Ramos (cell line): ENCODE measurements around the gene RETN.

Experiments used
- in situ Hi-C: fragments of 300-500 bp; cut with MboI; formaldehyde crosslinking; loops from one replicate; pipeline ENCODE4 v1.14.3; 2022; ENCODE audit warnings: low sequenced_read_pairs; ENCODE audit not compliant: unreplicated experiment

RETN gene

DNA sequence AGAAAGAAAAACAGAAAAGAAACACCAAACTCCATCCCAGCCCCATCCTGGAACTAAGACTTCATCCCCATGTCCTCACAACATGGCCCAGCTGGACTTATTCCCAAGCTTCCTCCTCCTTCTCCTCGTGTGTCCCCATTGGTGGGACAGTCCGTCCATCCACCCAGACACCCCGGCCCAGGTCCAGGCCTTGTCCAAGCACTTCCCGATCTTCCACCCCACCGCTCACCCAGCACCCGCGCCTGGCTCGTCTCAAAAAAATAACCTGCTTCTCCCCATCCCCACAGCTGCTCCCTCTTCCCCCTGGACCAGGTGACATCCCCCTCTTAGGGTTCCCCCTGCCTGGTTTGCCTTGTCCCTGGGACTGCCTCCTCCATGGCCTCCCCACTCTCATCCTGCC, 34.5 kb downstream of the RETN start:
- in situ Hi-C loops = no loop called here

DNA sequence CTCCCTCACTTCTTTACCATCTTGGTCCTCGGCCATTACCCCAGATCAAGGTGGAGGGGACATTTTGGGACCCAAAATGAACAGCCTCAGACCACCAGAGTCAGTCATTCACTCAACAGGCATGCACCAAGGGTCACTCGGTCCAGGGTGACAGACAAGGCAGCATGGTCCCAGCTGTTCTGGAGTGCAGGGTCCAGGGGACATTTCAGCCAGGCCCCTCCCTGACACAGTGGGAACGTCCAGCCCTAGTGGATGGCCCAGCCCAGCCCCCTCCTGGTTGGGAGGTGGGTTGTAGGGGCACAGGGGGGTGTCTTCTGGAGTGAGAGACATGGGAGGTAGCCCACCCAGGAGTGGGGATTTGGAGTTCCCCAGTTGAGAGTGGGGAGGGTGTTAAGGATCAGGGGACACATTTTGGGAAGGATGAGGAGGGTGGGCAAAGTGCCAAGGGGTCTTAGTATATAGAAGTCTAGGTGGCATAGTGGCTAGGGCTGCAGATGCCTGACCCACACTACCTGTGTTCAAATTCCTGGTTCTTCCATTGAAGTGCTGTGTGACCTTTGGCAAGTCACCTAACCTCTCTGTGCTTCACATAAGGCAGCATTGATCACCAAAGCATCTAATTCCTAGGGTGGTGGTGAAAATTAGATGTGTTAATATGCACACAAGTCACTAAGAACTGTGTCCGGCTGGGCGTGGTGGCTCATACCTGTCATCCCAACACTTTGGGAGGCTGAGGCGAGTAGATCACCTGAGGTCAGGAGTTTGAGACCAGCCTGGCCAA, 35.6 kb downstream of the RETN start:
- in situ Hi-C loops = no loop called here

DNA sequence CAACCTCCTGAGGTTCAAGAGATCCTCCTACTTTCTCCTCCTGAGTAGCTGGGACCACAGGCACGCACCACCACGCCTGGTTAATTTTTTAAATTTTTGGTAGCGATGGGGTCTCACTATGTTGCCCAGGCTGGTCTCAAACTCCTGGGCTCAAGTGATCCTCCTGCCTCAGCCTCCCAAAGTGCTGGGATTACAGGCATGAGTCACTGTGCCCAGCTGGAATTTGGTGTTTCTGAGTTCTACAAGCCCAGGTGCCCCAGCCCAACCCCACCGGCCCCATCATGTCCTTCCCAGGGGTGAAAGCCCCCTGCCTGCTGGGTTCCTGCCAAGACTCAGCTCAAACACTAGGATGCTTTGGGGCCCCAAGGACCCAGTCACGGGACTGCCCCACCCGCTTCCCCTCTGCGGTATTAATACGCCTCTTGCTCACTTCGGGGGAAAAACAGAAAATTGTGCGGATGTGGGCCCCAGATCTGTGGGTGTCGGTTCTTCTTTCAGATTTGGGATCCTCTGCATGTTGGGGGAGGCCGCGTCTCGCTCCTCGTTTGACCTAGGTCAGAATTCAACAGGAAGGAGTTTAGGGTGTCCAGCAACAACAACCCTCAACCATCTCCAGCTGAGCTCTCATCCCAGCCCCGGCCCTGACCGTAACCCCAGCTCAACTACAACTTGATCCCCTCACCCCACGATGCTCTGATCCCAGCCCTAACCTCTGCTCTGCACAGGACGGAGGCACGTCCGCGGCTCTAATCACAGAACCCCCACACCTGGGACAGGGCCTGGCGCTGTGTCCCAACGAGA, 36.7 kb downstream of the RETN start:
- in situ Hi-C loops = no loop called here

DNA sequence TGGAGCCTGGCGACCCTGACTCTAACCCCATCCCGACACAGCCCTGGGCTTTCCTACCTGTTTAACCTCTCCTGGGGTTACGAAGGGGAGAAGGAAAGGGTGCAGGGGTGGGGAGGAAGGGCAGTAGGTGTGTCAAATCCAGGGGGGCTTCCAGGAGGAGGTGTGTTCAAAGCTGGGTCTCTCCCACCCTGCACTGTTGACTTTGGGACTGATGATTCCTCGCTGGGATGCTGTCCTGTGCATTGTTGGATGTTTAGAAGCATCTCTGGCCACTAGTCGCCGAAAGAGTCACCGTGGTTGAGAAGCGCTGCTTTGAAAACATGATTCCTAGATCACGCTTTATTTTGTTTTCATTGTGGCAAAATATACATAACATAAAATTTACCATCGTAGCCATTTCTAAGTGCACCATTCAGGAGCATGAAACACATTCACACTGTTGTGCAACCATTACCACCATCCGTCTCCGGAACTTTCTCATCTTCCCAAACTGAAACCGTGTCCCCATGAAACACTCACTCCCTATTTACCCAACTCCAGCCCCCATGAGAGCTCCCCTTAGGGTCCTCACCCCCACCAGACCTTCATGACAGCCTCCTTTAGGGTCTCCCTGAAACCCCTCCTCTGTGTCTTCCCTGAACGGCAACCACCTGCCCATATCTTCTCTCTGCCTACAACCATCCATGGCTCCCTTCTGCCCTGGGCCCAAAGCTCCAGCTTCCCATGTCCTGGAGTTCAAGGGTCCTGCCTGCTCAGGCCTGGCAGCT, 37.5 kb downstream of the RETN start:
- in situ Hi-C loops = no loop called here

DNA sequence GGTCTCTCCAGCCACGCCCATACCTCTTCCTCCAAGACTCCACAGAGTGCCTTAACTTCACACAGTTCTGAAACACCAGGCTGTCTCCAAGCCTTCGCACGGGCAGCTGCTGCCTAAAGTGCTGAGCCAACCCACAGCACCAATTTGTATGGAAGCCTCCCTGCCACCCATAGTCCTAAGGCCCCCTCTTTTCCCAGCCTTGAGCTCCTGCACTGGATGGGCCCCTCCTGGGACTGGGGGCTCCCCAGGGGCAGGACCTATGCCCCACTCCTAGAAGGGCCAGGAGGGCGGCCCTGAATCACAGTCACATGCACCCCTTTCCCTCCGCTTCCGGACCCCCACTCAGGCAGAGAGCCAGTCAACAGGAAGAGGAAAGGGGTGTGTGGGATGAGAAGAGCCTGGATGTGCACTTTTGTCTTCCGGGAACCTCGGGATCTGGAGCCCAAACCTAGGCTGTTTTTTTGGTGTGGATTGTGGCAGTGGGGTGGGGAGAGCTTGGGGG, 38.2 kb downstream of the RETN start:
- in situ Hi-C loops = no loop called here

DNA sequence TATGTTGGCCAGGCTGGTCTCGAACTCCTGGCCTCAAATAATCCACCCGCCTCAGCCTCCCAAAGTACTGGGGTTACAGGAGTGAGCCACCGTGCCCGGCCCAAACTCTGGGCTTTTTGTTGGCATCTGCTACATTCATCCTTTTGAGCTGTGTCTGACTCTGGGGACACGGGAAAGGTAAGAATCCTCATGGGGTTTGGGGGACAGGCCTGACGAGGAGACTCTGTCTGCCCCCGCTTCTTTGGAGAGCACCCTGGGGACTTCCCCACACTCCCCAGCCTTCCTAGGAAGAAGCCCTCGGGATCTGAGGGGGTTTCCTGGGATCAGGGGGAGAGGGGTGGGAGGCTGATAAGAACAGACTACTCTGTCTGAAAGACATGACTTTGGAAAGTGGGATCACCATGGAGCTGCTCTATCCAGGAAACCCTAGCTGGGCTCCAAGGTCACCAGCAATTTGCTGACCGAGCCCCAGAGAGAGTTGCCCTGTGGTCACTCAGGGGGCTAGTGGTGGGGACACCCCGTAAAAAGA, 41.1 kb downstream of the RETN start:
- in situ Hi-C loops = no loop called here

DNA sequence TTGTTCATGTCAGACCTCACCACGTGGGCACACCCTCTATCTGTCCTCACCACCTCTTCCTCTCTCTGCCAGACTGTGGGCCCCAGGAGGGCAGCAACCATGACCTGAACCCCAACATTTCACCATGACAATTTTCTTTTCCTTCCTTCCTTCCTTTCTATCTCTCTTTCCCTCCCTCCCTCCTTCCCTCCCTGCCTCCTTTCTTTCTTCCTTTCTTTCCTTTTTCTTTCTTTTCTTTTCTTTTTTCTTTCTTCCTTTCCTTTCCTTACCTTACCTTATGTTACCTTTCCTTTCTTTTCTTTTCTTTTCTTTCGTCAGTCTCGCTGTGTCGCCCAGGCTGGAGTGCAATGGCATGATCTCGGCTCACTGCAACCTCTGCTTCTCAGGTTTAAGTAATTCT, 41.8 kb downstream of the RETN start:
- in situ Hi-C loops = no loop called here

DNA sequence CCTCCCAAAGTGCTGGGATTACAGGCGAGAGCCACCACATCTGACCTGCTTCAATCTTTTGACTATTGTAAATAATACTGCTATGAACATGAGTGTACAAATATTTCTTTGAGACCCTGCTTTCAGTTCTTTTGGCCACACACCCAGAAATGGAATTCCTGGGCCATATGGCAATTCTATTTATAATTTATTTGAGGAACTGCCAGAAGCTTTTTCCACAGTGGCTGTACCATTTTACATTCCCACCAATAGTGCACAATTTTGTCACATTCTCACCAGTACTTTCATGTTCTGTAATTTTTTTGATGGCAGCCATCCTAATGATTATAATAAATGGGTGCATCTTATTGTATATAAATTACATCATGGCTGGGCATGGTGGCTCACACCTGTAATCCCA, 46.8 kb downstream of the RETN start:
- in situ Hi-C loops = no loop called here

DNA sequence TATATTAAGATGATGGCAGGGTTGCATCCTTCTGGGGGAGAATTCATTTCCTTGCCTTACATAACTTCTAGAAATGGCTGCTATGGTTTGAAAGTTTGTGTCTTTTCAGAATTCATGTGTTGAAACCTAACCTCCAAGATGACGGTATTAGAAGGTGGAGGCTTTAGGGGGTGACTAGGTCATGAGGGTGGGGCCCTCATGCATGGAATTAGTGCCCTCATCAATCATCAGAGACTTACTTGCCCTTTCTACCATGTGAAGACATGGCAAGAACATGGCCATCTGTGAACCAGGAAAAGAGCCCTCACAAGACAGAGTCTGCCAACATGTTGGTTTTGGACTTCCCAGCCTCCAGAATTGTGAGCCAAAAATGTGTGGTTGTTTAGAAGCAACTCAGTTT, 47.9 kb downstream of the RETN start:
- in situ Hi-C loops = no loop called here

DNA sequence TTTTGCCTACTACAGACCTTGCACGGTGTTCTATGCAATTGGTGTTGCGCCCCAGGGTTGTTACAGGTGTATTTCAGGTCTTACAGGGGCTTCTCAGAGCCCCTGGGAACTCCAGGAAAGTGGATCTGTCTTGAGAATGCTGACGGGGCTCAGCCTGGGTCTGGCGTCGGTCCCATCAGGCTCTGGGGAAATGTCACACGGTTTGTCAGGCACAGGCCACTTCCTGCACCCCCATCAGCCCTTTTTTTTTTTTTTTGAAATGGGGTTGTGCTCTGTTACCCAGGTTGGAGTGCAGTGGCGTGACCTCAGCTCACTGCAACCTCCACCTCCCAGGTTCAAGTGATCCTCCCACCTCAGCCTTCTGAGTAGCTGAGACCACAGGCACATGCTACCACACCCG, 49.8 kb downstream of the RETN start:
- in situ Hi-C loops = no loop called here
